HCT116 (cell line): ENCODE results near the gene SRGAP2.
"Not testable (repeated sequence)": the region's sequence is repeated elsewhere in the genome, so short reads cannot be mapped to it uniquely, and the experiment has no call there.

Source experiments
- CBX3 ChIP-seq: IDR thresholded peaks from 2 replicates; pipeline ENCODE4 v1.6.1; 2012; ENCODE audit warnings: low read depth
- POLR2A ChIP-seq: IDR thresholded peaks from 2 replicates; pipeline ENCODE4 v1.7.0; 2011; ENCODE audit warnings: borderline replicate concordance; ENCODE audit not compliant: insufficient read depth, insufficient read length; ENCODE audit errors: extremely low read depth
- RAD21 ChIP-seq: IDR thresholded peaks from 2 replicates; pipeline ENCODE4 v1.6.1; 2012; ENCODE audit warnings: low read depth, mild to moderate bottlenecking
- YY1 ChIP-seq: IDR thresholded peaks from 2 replicates; pipeline ENCODE4 v1.6.1; 2011; ENCODE audit warnings: low read length, low read depth, moderate library complexity, mild to moderate bottlenecking; ENCODE audit not compliant: insufficient replicate concordance; ENCODE audit errors: extremely low read depth
- TF ChIP-seq, protein P1 (sequence below), 3 experiments: fragments of 200-600 bp in 1 of 3; sonication (generic) in 1 of 3; IDR thresholded peaks in 2 of 3; conservative IDR thresholded peaks in 1 of 3; 2 replicates each; pipeline ENCODE4 v1.5.1; 2012 to 2017; ENCODE audit warnings: low read depth in 2 of 3, low read length in 2 of 3, antibody characterized with exemption in 1 of 3, borderline replicate concordance in 1 of 3, control low read depth in 1 of 3, mild to moderate bottlenecking in 1 of 3, mixed read lengths in 1 of 3, mixed run types in 1 of 3, moderate library complexity in 1 of 3; ENCODE audit not compliant: insufficient read depth in 1 of 3

DNA sequence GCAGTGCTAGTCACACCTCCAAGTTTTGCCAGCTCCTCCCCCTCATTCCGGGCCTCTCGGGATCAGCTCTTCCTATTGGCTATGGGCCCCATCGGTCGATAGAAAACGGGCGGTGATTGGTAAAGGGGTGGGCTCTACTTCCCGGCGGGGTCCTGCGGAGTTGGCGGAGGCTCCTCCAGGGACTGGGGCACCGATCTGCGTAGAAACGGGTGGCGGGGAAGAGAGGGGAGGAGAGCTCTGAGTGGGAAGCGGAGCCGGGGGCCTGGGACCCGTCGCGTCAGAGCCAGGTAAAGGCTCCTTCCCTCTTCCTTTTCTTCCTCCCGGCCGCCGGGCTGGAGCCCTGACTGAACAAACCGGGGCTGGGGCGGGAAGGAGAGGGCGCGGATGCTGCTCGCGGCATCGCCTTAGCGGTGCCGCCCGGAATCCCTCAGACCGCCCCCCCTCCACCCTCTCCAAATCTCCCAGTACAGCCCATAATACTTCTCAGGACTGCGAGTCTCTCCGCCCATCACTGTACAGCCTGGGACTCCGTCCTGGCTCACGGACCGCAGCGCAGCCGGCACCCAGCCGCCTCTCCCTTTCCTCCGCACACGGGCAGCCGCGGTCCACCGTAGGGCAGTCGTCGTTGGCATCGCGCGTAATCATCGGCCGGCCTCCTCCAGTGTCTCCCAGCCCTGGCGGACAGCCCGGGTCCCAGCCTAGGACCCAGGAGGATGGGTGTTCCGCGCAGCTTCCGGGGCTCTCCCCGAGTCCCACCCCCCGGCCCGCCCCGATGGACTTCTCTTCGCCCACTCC, at the start of gene SRGAP2:
- TF ChIP-seq POLR2A, YY1, RAD21, CBX3: not testable (repeated sequence)
- TF ChIP-seq, protein P1, sequence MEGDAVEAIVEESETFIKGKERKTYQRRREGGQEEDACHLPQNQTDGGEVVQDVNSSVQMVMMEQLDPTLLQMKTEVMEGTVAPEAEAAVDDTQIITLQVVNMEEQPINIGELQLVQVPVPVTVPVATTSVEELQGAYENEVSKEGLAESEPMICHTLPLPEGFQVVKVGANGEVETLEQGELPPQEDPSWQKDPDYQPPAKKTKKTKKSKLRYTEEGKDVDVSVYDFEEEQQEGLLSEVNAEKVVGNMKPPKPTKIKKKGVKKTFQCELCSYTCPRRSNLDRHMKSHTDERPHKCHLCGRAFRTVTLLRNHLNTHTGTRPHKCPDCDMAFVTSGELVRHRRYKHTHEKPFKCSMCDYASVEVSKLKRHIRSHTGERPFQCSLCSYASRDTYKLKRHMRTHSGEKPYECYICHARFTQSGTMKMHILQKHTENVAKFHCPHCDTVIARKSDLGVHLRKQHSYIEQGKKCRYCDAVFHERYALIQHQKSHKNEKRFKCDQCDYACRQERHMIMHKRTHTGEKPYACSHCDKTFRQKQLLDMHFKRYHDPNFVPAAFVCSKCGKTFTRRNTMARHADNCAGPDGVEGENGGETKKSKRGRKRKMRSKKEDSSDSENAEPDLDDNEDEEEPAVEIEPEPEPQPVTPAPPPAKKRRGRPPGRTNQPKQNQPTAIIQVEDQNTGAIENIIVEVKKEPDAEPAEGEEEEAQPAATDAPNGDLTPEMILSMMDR (IDR thresholded peaks at IDR 0.05 in 2 of 3, conservative IDR thresholded peaks at IDR 0.05 in 1 of 3; ENCODE audit: borderline replicate concordance in 1 of 3, insufficient read depth in 1 of 3, low read depth in 2 of 3, low read length in 2 of 3): not testable (repeated sequence)
